ENCODE measurements around the gene CD300A.

Gene CD300A

GRCh38 chr17:74449306-74449705, 17.1 kb upstream of the CD300A start:
- H3F3A ChIP-seq (ENCODE audit: control insufficient read depth, insufficient read depth) = no peaks in the 10 kb centered on the region
- H3K36me3 ChIP-seq (ENCODE audit: control insufficient read depth, low read length) = no peaks in the 10 kb centered on the region
- H3K9me2 ChIP-seq (replicated peaks; ENCODE audit: control insufficient read depth, low read length) = no peaks in the 10 kb centered on the region
- H3K27ac ChIP-seq (ENCODE audit: low read depth, low read length) = no peak overlapping the region
- no peaks in the 10 kb centered on the region for H4K20me1 ChIP-seq (ENCODE audit: control insufficient read depth, insufficient read depth, low read depth, low read length)
- H3K27me3 ChIP-seq (ENCODE audit: control insufficient read depth, low read length) = no peaks in the 10 kb centered on the region
- no peak overlapping the region for H3K4me2 ChIP-seq (ENCODE audit: low read length)
- H3K4me1 ChIP-seq (ENCODE audit: control insufficient read depth, low read length) = no peaks in the 10 kb centered on the region
- no peaks in the 10 kb centered on the region for H3K9me3 ChIP-seq (ENCODE audit: control insufficient read depth, insufficient read depth, low read length)
- TF ChIP-seq EZH2phosphoT487 (IDR thresholded peaks at IDR 0.05; ENCODE audit: borderline replicate concordance, low read length) (no peak), CTCF (IDR thresholded peaks at IDR 0.05; ENCODE audit: low read depth, low read length, poor library complexity, severe bottlenecking) (no peak)
- no peaks in the 10 kb centered on the region for H3K79me2 ChIP-seq (ENCODE audit: control insufficient read depth, low read length)
- H3K4me3 ChIP-seq (ENCODE audit: low read length) = no peak overlapping the region

- no peaks in the 10 kb centered on the region for H3K9me2 ChIP-seq (replicated peaks; ENCODE audit: control insufficient read depth, low read length)
- H3K4me2 ChIP-seq (ENCODE audit: low read length) = no peak overlapping the region
- no peaks in the 10 kb centered on the region for H3K27me3 ChIP-seq (ENCODE audit: control insufficient read depth, low read length)
Measured at GRCh38 chr17:74449773-74450172, 16.7 kb upstream of the CD300A start.

GRCh38 chr17:74450231-74450630, 16.2 kb upstream of the CD300A start:
- no peaks in the 10 kb centered on the region; the same call in 1 of the 2 replicates for H3K4me1 ChIP-seq (ENCODE audit: control insufficient read depth, low read length)

More at GRCh38 chr17:74449773-74450172, 16.7 kb upstream of the CD300A start:
- H3K4me1 ChIP-seq (ENCODE audit: control insufficient read depth, low read length) = no peaks in the 10 kb centered on the region
- H4K20me1 ChIP-seq (ENCODE audit: control insufficient read depth, insufficient read depth, low read depth, low read length) = no peaks in the 10 kb centered on the region
- no peaks in the 10 kb centered on the region for H3K79me2 ChIP-seq (ENCODE audit: control insufficient read depth, low read length)
- H3K27ac ChIP-seq (ENCODE audit: low read depth, low read length) = no peak overlapping the region
- no peaks in the 10 kb centered on the region for H3K9me3 ChIP-seq (ENCODE audit: control insufficient read depth, insufficient read depth, low read length)
- no peaks in the 10 kb centered on the region for H3F3A ChIP-seq (ENCODE audit: control insufficient read depth, insufficient read depth)
- no peaks in the 10 kb centered on the region for H3K36me3 ChIP-seq (ENCODE audit: control insufficient read depth, low read length)
- no peak for TF ChIP-seq EZH2phosphoT487 (IDR thresholded peaks at IDR 0.05; ENCODE audit: borderline replicate concordance, low read length)
- TF ChIP-seq CTCF (IDR thresholded peaks at IDR 0.05; ENCODE audit: low read depth, low read length, poor library complexity, severe bottlenecking) = no peak
- no peak overlapping the region for H3K4me3 ChIP-seq (ENCODE audit: low read length)

More at GRCh38 chr17:74450231-74450630, 16.2 kb upstream of the CD300A start:
- Histone ChIP-seq H3K4me3 (ENCODE audit: low read length) (no peak overlapping the region), H3K4me2 (ENCODE audit: low read length) (no peak overlapping the region), H3K27me3 (ENCODE audit: control insufficient read depth, low read length) (no peaks in the 10 kb centered on the region), H3K9me2 (replicated peaks; ENCODE audit: control insufficient read depth, low read length) (no peaks in the 10 kb centered on the region), H3F3A (ENCODE audit: control insufficient read depth, insufficient read depth) (no peaks in the 10 kb centered on the region), H4K20me1 (ENCODE audit: control insufficient read depth, insufficient read depth, low read depth, low read length) (no peaks in the 10 kb centered on the region), H3K36me3 (ENCODE audit: control insufficient read depth, low read length) (no peaks in the 10 kb centered on the region), H3K79me2 (ENCODE audit: control insufficient read depth, low read length) (no peaks in the 10 kb centered on the region), H3K27ac (ENCODE audit: low read depth, low read length) (no peak overlapping the region), H3K9me3 (ENCODE audit: control insufficient read depth, insufficient read depth, low read length) (no peaks in the 10 kb centered on the region)
- TF ChIP-seq CTCF (IDR thresholded peaks at IDR 0.05; ENCODE audit: low read depth, low read length, poor library complexity, severe bottlenecking) (no peak), EZH2phosphoT487 (IDR thresholded peaks at IDR 0.05; ENCODE audit: borderline replicate concordance, low read length) (no peak)

Measured in DOHH2 (cell line).